Measurements from ENCODE around the gene NRROS.

Gene NRROS

GRCh38 chr3:196667056-196667825 is 27.7 kb downstream of the NRROS start:
- peaks cover 4% of the 10 kb centered on the region for H3K4me1 ChIP-seq (ENCODE audit: insufficient read depth, low read length, poor library complexity, severe bottlenecking)
- no peak overlapping the region for H3K4me3 ChIP-seq (ENCODE audit: low read length, poor library complexity, severe bottlenecking)
- no peak overlapping the region for H3K4me2 ChIP-seq (ENCODE audit: low read depth, low read length, poor library complexity, severe bottlenecking)
- peaks cover 15% of the 10 kb centered on the region; the same call in 1 of the 2 replicates for H3K36me3 ChIP-seq (ENCODE audit: insufficient read depth, low read length)
- H3K9ac ChIP-seq (ENCODE audit: low read depth, low read length, poor library complexity, severe bottlenecking): no peak overlapping the region
- no peak overlapping the region for H2AFZ ChIP-seq (ENCODE audit: low read length)
- TF ChIP-seq EZH2phosphoT487 (IDR thresholded peaks at IDR 0.05; ENCODE audit: borderline replicate concordance) (no peak), CTCF (conservative IDR thresholded peaks at IDR 0.05; ENCODE audit: low read length) (no peak)
- H3K9me2 ChIP-seq (replicated peaks; ENCODE audit: low read depth, low read length): no peaks in the 10 kb centered on the region
- no peaks in the 10 kb centered on the region for H3K27me3 ChIP-seq (ENCODE audit: insufficient read depth, low read length, poor library complexity, severe bottlenecking)
- H3K79me2 ChIP-seq (ENCODE audit: insufficient read depth, low read length): peaks cover 12% of the 10 kb centered on the region; the same call in 1 of the 2 replicates
- peaks cover 20% of the 10 kb centered on the region for H4K20me1 ChIP-seq (ENCODE audit: insufficient read depth, low read length, poor library complexity, severe bottlenecking)
- 0 out of 2 replicates have a peak, but pooled peaks cover 3% of the 10 kb centered on the region for H3F3A ChIP-seq (ENCODE audit: low read depth)
- no peaks in the 10 kb centered on the region for H3K9me3 ChIP-seq (ENCODE audit: insufficient read depth, low read depth, low read length)

GRCh38 chr3:196670339-196670738 is 30.8 kb downstream of the NRROS start:
- TF ChIP-seq EZH2phosphoT487 (IDR thresholded peaks at IDR 0.05; ENCODE audit: borderline replicate concordance) (no peak), CTCF (conservative IDR thresholded peaks at IDR 0.05; ENCODE audit: low read length) (no peak)

GRCh38 chr3:196673632-196674031 is 34.1 kb downstream of the NRROS start:
- no peak overlapping the region for H3K4me2 ChIP-seq (ENCODE audit: low read depth, low read length, poor library complexity, severe bottlenecking)

More at GRCh38 chr3:196670339-196670738, 30.8 kb downstream of the NRROS start:
- Histone ChIP-seq H4K20me1 (ENCODE audit: insufficient read depth, low read length, poor library complexity, severe bottlenecking) (no peaks in the 10 kb centered on the region), H2AFZ (ENCODE audit: low read length) (no peak overlapping the region), H3F3A (ENCODE audit: low read depth) (0 out of 2 replicates have a peak, but pooled peaks cover 3% of the 10 kb centered on the region), H3K79me2 (ENCODE audit: insufficient read depth, low read length) (peaks cover 4% of the 10 kb centered on the region; the same call in 1 of the 2 replicates), H3K9me3 (ENCODE audit: insufficient read depth, low read depth, low read length) (no peaks in the 10 kb centered on the region), H3K27me3 (ENCODE audit: insufficient read depth, low read length, poor library complexity, severe bottlenecking) (no peaks in the 10 kb centered on the region), H3K9me2 (replicated peaks; ENCODE audit: low read depth, low read length) (no peaks in the 10 kb centered on the region), H3K36me3 (ENCODE audit: insufficient read depth, low read length) (no peaks in the 10 kb centered on the region), H3K4me2 (ENCODE audit: low read depth, low read length, poor library complexity, severe bottlenecking) (no peak overlapping the region), H3K4me1 (ENCODE audit: insufficient read depth, low read length, poor library complexity, severe bottlenecking) (no peaks in the 10 kb centered on the region), H3K4me3 (ENCODE audit: low read length, poor library complexity, severe bottlenecking) (no peak overlapping the region), H3K9ac (ENCODE audit: low read depth, low read length, poor library complexity, severe bottlenecking) (no peak overlapping the region)

More at GRCh38 chr3:196673632-196674031, 34.1 kb downstream of the NRROS start:
- H3K4me3 ChIP-seq (ENCODE audit: low read length, poor library complexity, severe bottlenecking): no peak overlapping the region
- no peaks in the 10 kb centered on the region for H3K79me2 ChIP-seq (ENCODE audit: insufficient read depth, low read length)
- H3K27me3 ChIP-seq (ENCODE audit: insufficient read depth, low read length, poor library complexity, severe bottlenecking): no peaks in the 10 kb centered on the region
- TF ChIP-seq CTCF (conservative IDR thresholded peaks at IDR 0.05; ENCODE audit: low read length): no peak
- TF ChIP-seq EZH2phosphoT487 (IDR thresholded peaks at IDR 0.05; ENCODE audit: borderline replicate concordance): no peak
- H2AFZ ChIP-seq (ENCODE audit: low read length): no peak overlapping the region
- H3K9me3 ChIP-seq (ENCODE audit: insufficient read depth, low read depth, low read length): no peaks in the 10 kb centered on the region
- H3K36me3 ChIP-seq (ENCODE audit: insufficient read depth, low read length): no peaks in the 10 kb centered on the region; the same call in 1 of the 2 replicates
- H4K20me1 ChIP-seq (ENCODE audit: insufficient read depth, low read length, poor library complexity, severe bottlenecking): no peaks in the 10 kb centered on the region
- H3K9ac ChIP-seq (ENCODE audit: low read depth, low read length, poor library complexity, severe bottlenecking): no peak overlapping the region
- H3K4me1 ChIP-seq (ENCODE audit: insufficient read depth, low read length, poor library complexity, severe bottlenecking): no peaks in the 10 kb centered on the region
- H3K9me2 ChIP-seq (replicated peaks; ENCODE audit: low read depth, low read length): no peaks in the 10 kb centered on the region
- 0 out of 2 replicates have a peak, but pooled peaks cover 3% of the 10 kb centered on the region for H3F3A ChIP-seq (ENCODE audit: low read depth)

All from Loucy (cell line).